Astrocyte (in vitro differentiated cells and primary cell): ENCODE data around the gene NRBF2. TPM values are rescaled to one million over a fixed set of nuclear protein-coding genes. Genes with fewer than 3 reads are reported as not detected.

Experiments used
- DNase-seq: peaks from one replicate; pipeline ENCODE4 v3.0.0-alpha.2; 2010; ENCODE audit warnings: low read depth
- FAIRE-seq: peaks from 2 replicates; lab custom pipeline; 2011; peaks lifted over from hg19 to GRCh38; lab: Jason Lieb, UNC
- H2AFZ ChIP-seq: 2 replicates; pipeline ENCODE4 v1.6.0; 2012; ENCODE audit warnings: low read depth, low read length, inconsistent platforms
- H3K27ac ChIP-seq: 2 replicates; pipeline ENCODE4 v1.5.1; 2011; ENCODE audit warnings: low read depth, low read length, inconsistent platforms
- H3K27me3 ChIP-seq: 2 replicates; pipeline ENCODE4 v1.6.0; 2011; ENCODE audit warnings: low read length, inconsistent platforms; ENCODE audit not compliant: insufficient read depth
- H3K36me3 ChIP-seq: 2 replicates; pipeline ENCODE4 v1.5.1; 2011; ENCODE audit warnings: low read length, inconsistent platforms; ENCODE audit not compliant: insufficient read depth
- H3K4me1 ChIP-seq: 2 replicates; pipeline ENCODE4 v1.5.1; 2011; ENCODE audit warnings: low read length, inconsistent platforms; ENCODE audit not compliant: insufficient read depth
- H3K4me2 ChIP-seq: 2 replicates; pipeline ENCODE4 v1.6.0; 2012; ENCODE audit warnings: low read length, inconsistent platforms
- H3K4me3 ChIP-seq: 2 replicates; pipeline ENCODE4 v1.5.1; 2011; ENCODE audit warnings: low read depth, mild to moderate bottlenecking, low read length, inconsistent platforms; ENCODE audit not compliant: insufficient read depth
- H3K79me2 ChIP-seq: 2 replicates; pipeline ENCODE4 v1.6.0; 2012; ENCODE audit warnings: mild to moderate bottlenecking, low read length, inconsistent platforms; ENCODE audit not compliant: insufficient read depth
- H3K9ac ChIP-seq: 2 replicates; pipeline ENCODE4 v1.6.0; 2012; ENCODE audit warnings: mild to moderate bottlenecking, low read length, inconsistent platforms
- H3K9me3 ChIP-seq: 2 replicates; pipeline ENCODE4 v1.5.1; 2012; ENCODE audit warnings: low read depth, mild to moderate bottlenecking, low read length, inconsistent platforms; ENCODE audit not compliant: insufficient read depth
- H4K20me1 ChIP-seq: 2 replicates; pipeline ENCODE4 v1.6.0; 2012; ENCODE audit warnings: low read length, inconsistent platforms; ENCODE audit not compliant: insufficient read depth
- H3K27ac Mint-ChIP-seq: one replicate; pipeline ENCODE4 v1.8.0; 2021; ENCODE audit warnings: mild to moderate bottlenecking, mixed read lengths; ENCODE audit not compliant: unreplicated experiment
- H3K27me3 Mint-ChIP-seq: one replicate; pipeline ENCODE4 v1.8.0; 2021; ENCODE audit warnings: low read depth, mixed read lengths; ENCODE audit not compliant: unreplicated experiment
- H3K36me3 Mint-ChIP-seq: one replicate; pipeline ENCODE4 v1.8.0; 2021; ENCODE audit warnings: low read depth, mixed read lengths; ENCODE audit not compliant: unreplicated experiment
- H3K4me1 Mint-ChIP-seq: one replicate; pipeline ENCODE4 v1.8.0; 2021; ENCODE audit warnings: low read depth, mixed read lengths; ENCODE audit not compliant: unreplicated experiment
- H3K4me3 Mint-ChIP-seq: one replicate; pipeline ENCODE4 v1.8.0; 2021; ENCODE audit warnings: mild to moderate bottlenecking, moderate library complexity, mixed read lengths; ENCODE audit not compliant: unreplicated experiment
- H3K9me3 Mint-ChIP-seq: one replicate; pipeline ENCODE4 v1.8.0; 2021; ENCODE audit warnings: mild to moderate bottlenecking, mixed read lengths; ENCODE audit not compliant: unreplicated experiment
- EZH2 ChIP-seq: IDR thresholded peaks from 2 replicates; pipeline ENCODE4 v1.6.1; 2012; ENCODE audit warnings: mild to moderate bottlenecking, low read length, inconsistent platforms; ENCODE audit not compliant: insufficient read depth
- total RNA-seq: library from RNA; stranded (reverse); gene quantifications from 2 replicates; pipeline ENCODE4 v1.2.1, GENCODE V29; 2021
- TF ChIP-seq, protein P1 (sequence below): IDR thresholded peaks from 2 replicates; pipeline ENCODE4 v1.5.1; 2011; ENCODE audit warnings: low read depth, mild to moderate bottlenecking, inconsistent platforms, low read length, moderate library complexity; ENCODE audit not compliant: insufficient read depth

Gene NRBF2
- total RNA-seq, 1 donor from 2014 or later: 55.4 TPM

DNA sequence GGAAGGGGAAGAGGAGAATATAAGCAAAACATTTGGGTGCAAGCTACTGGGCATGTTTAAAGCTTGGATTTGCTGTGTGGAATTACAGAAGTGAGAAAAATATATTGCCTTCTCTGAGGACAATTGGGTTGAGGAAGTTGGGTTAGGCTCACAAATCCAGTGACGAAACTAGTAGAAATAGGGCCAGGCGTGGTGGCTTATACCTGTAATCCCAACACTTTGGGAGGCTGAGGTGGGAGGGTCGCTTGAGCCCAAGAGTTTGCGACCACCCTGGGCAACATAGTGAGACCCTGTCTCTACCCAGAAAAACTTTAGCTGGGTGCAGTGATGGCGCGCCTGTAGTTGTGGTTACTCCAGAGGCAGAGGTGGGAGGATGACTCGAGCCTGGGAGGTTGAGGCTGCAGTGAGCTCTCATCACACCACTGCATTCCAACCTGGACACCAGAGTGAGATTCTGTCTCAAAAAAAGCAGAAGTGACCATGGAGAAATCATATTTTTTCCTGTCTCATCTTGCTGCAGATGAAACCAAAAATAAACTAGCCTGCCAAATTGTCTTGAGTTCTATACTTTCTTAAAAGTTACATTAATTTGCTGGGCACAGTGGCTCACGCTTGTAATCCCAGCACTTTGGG, 22.4 kb downstream of the NRBF2 start:
- Histone ChIP-seq H3K36me3 (peaks cover 11% of the 10 kb centered on the region), H2AFZ (no peak overlapping the region), H3K27me3 (no peaks in the 10 kb centered on the region), H3K4me3 (no peak overlapping the region), H3K9ac (no peak overlapping the region), H3K4me1 (no peaks in the 10 kb centered on the region), H4K20me1 (peaks cover 57% of the 10 kb centered on the region), H3K9me3 (no peaks in the 10 kb centered on the region), H3K27ac (no peak overlapping the region), H3K79me2 (peaks cover 21% of the 10 kb centered on the region), H3K4me2 (no peak overlapping the region)
- FAIRE-seq: no peak
- Mint-ChIP-seq H3K9me3 (no peaks in the 10 kb centered on the region), H3K4me1 (peaks cover 21% of the 10 kb centered on the region), H3K4me3 (no peak overlapping the region), H3K27me3 (no peaks in the 10 kb centered on the region), H3K27ac (peak overlapping the region; percentile 41), H3K36me3 (peaks cover 23% of the 10 kb centered on the region)
- TF ChIP-seq, protein P1, sequence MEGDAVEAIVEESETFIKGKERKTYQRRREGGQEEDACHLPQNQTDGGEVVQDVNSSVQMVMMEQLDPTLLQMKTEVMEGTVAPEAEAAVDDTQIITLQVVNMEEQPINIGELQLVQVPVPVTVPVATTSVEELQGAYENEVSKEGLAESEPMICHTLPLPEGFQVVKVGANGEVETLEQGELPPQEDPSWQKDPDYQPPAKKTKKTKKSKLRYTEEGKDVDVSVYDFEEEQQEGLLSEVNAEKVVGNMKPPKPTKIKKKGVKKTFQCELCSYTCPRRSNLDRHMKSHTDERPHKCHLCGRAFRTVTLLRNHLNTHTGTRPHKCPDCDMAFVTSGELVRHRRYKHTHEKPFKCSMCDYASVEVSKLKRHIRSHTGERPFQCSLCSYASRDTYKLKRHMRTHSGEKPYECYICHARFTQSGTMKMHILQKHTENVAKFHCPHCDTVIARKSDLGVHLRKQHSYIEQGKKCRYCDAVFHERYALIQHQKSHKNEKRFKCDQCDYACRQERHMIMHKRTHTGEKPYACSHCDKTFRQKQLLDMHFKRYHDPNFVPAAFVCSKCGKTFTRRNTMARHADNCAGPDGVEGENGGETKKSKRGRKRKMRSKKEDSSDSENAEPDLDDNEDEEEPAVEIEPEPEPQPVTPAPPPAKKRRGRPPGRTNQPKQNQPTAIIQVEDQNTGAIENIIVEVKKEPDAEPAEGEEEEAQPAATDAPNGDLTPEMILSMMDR: no peak
- TF ChIP-seq EZH2: no peak
- no peak for DNase-seq

DNA sequence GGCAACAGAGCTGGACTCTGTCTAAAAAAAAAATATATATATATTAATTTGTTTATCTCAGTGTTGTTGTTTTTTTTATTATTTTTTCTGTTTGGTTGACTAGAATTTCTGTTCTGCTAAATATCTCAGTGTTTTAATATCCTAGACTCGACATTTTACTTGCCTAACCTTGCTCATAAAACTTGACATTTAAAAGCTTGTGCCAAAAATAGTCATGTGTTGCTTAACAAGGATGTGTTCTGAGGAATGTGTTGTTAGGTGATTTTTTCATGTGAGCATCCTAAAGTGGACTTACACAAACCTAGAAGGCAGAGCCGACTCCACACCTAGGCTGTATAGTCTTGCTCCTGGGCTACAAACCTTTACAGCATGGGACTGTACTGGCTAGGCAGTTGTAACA, 23.1 kb downstream of the NRBF2 start:
- no peaks in the 10 kb centered on the region for H3K9me3 Mint-ChIP-seq
- H3K27ac ChIP-seq: no peak overlapping the region
- no peak overlapping the region for H3K4me2 ChIP-seq
- no peak overlapping the region for H3K4me3 ChIP-seq
- H3K9ac ChIP-seq: no peak overlapping the region
- H3K4me3 Mint-ChIP-seq: no peak overlapping the region
- DNase-seq (no peak), FAIRE-seq (no peak)
- H3K9me3 ChIP-seq: no peaks in the 10 kb centered on the region
- H3K36me3 ChIP-seq: peaks cover 11% of the 10 kb centered on the region
- H3K36me3 Mint-ChIP-seq: peaks cover 19% of the 10 kb centered on the region
- H3K4me1 ChIP-seq: no peaks in the 10 kb centered on the region
- H3K27me3 Mint-ChIP-seq: no peaks in the 10 kb centered on the region
- TF ChIP-seq, protein P1: no peak
- no peak for TF ChIP-seq EZH2
- peaks cover 51% of the 10 kb centered on the region for H4K20me1 ChIP-seq
- peaks cover 21% of the 10 kb centered on the region for H3K4me1 Mint-ChIP-seq
- peaks cover 14% of the 10 kb centered on the region for H3K79me2 ChIP-seq
- H3K27ac Mint-ChIP-seq: peak overlapping the region; percentile 41
- H3K27me3 ChIP-seq: no peaks in the 10 kb centered on the region
- H2AFZ ChIP-seq: no peak overlapping the region
